Lung (tissue), 12 donors: Measurements from ENCODE around the gene C11orf16. TPM values are rescaled to one million over a fixed set of nuclear protein-coding genes. Genes with fewer than 3 reads are reported as not detected.
A peak's percentile ranks its signal among the peaks of the same experiment; 100 is the strongest.
"Not testable (repeated sequence)": the region's sequence is repeated elsewhere in the genome, so short reads cannot be mapped to it uniquely, and the experiment has no call there.

Source experiments
- ATAC-seq: fragments of 200-7000 bp; cut with Tn5 transposase; one replicate; pipeline ENCODE4 v1.9.1; 2020; ENCODE audit warnings: moderate number of reproducible peaks; ENCODE audit not compliant: insufficient read depth, low FRiP score
- DNase-seq, 3 donors: peaks; one replicate each; pipeline ENCODE4 v3.0.0-alpha.2; 2013 to 2017
- H3K27ac ChIP-seq, 2 donors: one replicate each; pipeline ENCODE4 v1.5.1; 2013; ENCODE audit warnings: mild to moderate bottlenecking in 2 of 2, moderate library complexity in 2 of 2, control low read depth in 1 of 2, inconsistent platforms in 1 of 2, low read depth in 1 of 2, low read length in 1 of 2
- H3K27me3 ChIP-seq, 3 donors: one replicate each; pipeline ENCODE4 v1.5.1; 2013; ENCODE audit warnings: low read length in 2 of 3; ENCODE audit not compliant: control insufficient read depth in 3 of 3, insufficient read depth in 3 of 3
- H3K36me3 ChIP-seq, 4 donors: one replicate each; pipeline ENCODE4 v1.5.1; 2013; ENCODE audit warnings: low read length in 4 of 4, mild to moderate bottlenecking in 1 of 4, moderate library complexity in 1 of 4; ENCODE audit not compliant: control insufficient read depth in 4 of 4, insufficient read depth in 4 of 4
- H3K4me1 ChIP-seq, 5 donors: one replicate each; pipeline ENCODE4 v1.5.1; 2013; ENCODE audit warnings: low read length in 5 of 5, mild to moderate bottlenecking in 2 of 5, moderate library complexity in 1 of 5; ENCODE audit not compliant: control insufficient read depth in 5 of 5, insufficient read depth in 5 of 5
- H3K4me3 ChIP-seq: one replicate; pipeline ENCODE4 v1.5.1; 2013; ENCODE audit warnings: mild to moderate bottlenecking, control low read depth, moderate library complexity
- H3K9ac ChIP-seq, 2 donors: one replicate each; pipeline ENCODE4 v1.5.1; 2013; ENCODE audit warnings: low read length in 2 of 2, control low read depth in 1 of 2; ENCODE audit not compliant: insufficient read depth in 1 of 2
- H3K9me3 ChIP-seq, 4 donors: one replicate each; pipeline ENCODE4 v1.5.1; 2013; ENCODE audit warnings: low read length in 3 of 4, mild to moderate bottlenecking in 1 of 4, moderate library complexity in 1 of 4; ENCODE audit not compliant: control insufficient read depth in 4 of 4, insufficient read depth in 3 of 4
- CTCF ChIP-seq: IDR thresholded peaks from 2 replicates; pipeline ENCODE4 v1.5.1; 2012; ENCODE audit warnings: mild to moderate bottlenecking; ENCODE audit errors: control extremely low read depth, extremely low read depth
- WGBS, 2 donors: extraction: QIAGEN DNeasy Blood & Tissue Kit; methylation state at CpG; one replicate each; pipeline ENCODE4 v1.1.7; 2013; 5-methylcytosine and 5-hydroxymethylcytosine counted together
- polyA plus RNA-seq, 2 donors: library from polyadenylated mRNA; stranded (reverse); fragments of 200-250 nt; gene quantifications; one replicate each; pipeline ENCODE4 v1.2.1, GENCODE V29; 2013
- total RNA-seq, 2 donors: library from RNA; depleted of rRNA in 1 of 2; stranded (reverse); fragments of >200 nt in 1 of 2; gene quantifications; one replicate each; pipeline ENCODE4 v1.2.1, GENCODE V29; 2014 to 2021
- donor health status: control.
- donor health status: control.
- donor health status: Bipolar disorder and iron deficiency.
- donor health status: healthy.
- donor health status: DM: yes; HTN: yes; CAD: no.

The C11orf16 gene
- total and polyA plus RNA-seq, 4 donors = 1.9 to 14.0 (median 5.8) TPM

- Histone ChIP-seq H3K9ac (no peak overlapping the region), H3K9me3 (peaks cover 0 to 12% (median 1%) of the 10 kb centered on the region in 4 donors), H3K4me1 (no peaks in the 10 kb centered on the region), H3K27ac (no peak overlapping the region), H3K27me3 (no peaks in the 10 kb centered on the region), H3K36me3 (no peaks in the 10 kb centered on the region), H3K4me3 (no peak overlapping the region)
- no peak for ATAC-seq
- no peak for TF ChIP-seq CTCF
- DNase-seq = no peak
Measured at GRCh38 chr11:8899119-8899753, 33.5 kb downstream of the C11orf16 start.

GRCh38 chr11:8891185-8891584, 41.6 kb downstream of the C11orf16 start:
- WGBS, 2 donors = 96 to 100% methylated on average over 2 of the region's 2 CpGs
- ATAC-seq, H3K4me1 ChIP-seq, DNase-seq, H3K9ac ChIP-seq, H3K9me3 ChIP-seq, H3K27ac ChIP-seq, H3K4me3 ChIP-seq, H3K36me3 ChIP-seq, H3K27me3 ChIP-seq: not testable (repeated sequence)

DNA sequence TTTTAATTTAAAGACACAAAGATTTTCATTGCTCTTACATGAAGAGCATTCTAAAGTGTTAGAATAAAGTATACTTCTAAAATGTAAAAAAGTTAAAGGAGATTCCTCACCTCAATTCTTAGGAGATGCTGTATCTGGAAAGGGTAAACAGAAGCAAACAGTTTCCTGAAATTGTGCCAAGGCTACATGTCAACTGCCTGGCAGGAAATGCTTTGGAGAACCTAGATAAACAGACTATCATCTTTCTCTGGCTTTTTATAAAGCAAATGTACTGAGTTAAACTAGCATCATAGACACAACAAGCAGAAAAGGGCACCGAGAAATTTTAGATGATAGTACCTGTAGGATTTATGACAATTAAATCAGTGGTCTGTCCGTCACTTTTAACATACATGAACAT, 46.4 kb downstream of the C11orf16 start:
- H3K9ac ChIP-seq = no peak overlapping the region
- TF ChIP-seq CTCF = no peak
- ATAC-seq (no peak), DNase-seq (peak in 2 of 3 donors; percentile 44 to 73)
- no peaks in the 10 kb centered on the region for H3K36me3 ChIP-seq
- H3K27me3 ChIP-seq = peaks cover 0 to 2% (median 0%) of the 10 kb centered on the region in 3 donors
- H3K9me3 ChIP-seq = no peaks in the 10 kb centered on the region
- H3K4me3 ChIP-seq = no peak overlapping the region
- 62 to 81% methylated on average over 2 of the region's 2 CpGs for WGBS, 2 donors
- H3K4me1 ChIP-seq = peaks cover 0 to 6% (median 0%) of the 10 kb centered on the region in 5 donors
- H3K27ac ChIP-seq = no peak overlapping the region

- not testable (repeated sequence) for H3K36me3 ChIP-seq, H3K4me1 ChIP-seq, H3K4me3 ChIP-seq, H3K27me3 ChIP-seq, H3K27ac ChIP-seq, ATAC-seq, H3K9me3 ChIP-seq, H3K9ac ChIP-seq, DNase-seq
- 88 to 93% methylated on average over 7 of the region's 7 CpGs for WGBS, 2 donors
Measured at GRCh38 chr11:8881585-8881984, 51.2 kb downstream of the C11orf16 start.
